Measurements from ENCODE around the gene ANKAR.
"Not testable (repeated sequence)": the region's sequence is repeated elsewhere in the genome, so short reads cannot be mapped to it uniquely, and the experiment has no call there.

Gene ANKAR

GRCh38 chr2:189659734-189660133 is 14.7 kb upstream of the ANKAR start:
- in situ Hi-C loops (cut with HindIII; ENCODE audit: low sequenced_read_pairs), result no loop called here

- in situ Hi-C loops (cut with HindIII; ENCODE audit: low sequenced_read_pairs), result no loop called here
These were observed 13.7 kb upstream of the ANKAR start for GRCh38 chr2:189660803-189661147.

GRCh38 chr2:189661148-189661956 is 13.1 kb upstream of the ANKAR start, which contains the start of gene ASNSD1:
TSS of gene ASNSD1 (plus strand) at chr2:189661459. CDS start at chr2:189666133, 4,674 bp downstream.
- in situ Hi-C loops (cut with HindIII; ENCODE audit: low sequenced_read_pairs), result no loop called here

GRCh38 chr2:189661957-189662321 is 12.5 kb upstream of the ANKAR start:
- in situ Hi-C loops (cut with HindIII; ENCODE audit: low sequenced_read_pairs), result no loop called here

- in situ Hi-C loops (cut with HindIII; ENCODE audit: low sequenced_read_pairs), result no loop called here
These were observed 11.7 kb upstream of the ANKAR start for GRCh38 chr2:189662669-189663226.

- in situ Hi-C loops (cut with HindIII; ENCODE audit: low sequenced_read_pairs), result not testable (repeated sequence)
These were observed 11.2 kb upstream of the ANKAR start for GRCh38 chr2:189663319-189663718.

GRCh38 chr2:189669913-189670312 is 4.6 kb upstream of the ANKAR start:
- in situ Hi-C loops (cut with HindIII; ENCODE audit: low sequenced_read_pairs), result no loop called here

GRCh38 chr2:189673661-189674373 is 653 bp upstream of the ANKAR start:
- in situ Hi-C loops (cut with HindIII; ENCODE audit: low sequenced_read_pairs), result no loop called here

GRCh38 chr2:189676471-189676870 is 2.0 kb downstream of the ANKAR start:
- in situ Hi-C loops (cut with HindIII; ENCODE audit: low sequenced_read_pairs), result no loop called here

GRCh38 chr2:189679226-189679625 is 4.8 kb downstream of the ANKAR start:
- in situ Hi-C loops (cut with HindIII; ENCODE audit: low sequenced_read_pairs), result no loop called here

- in situ Hi-C loops (cut with HindIII; ENCODE audit: low sequenced_read_pairs), result no loop called here
These were observed 6.7 kb downstream of the ANKAR start for GRCh38 chr2:189681203-189681602.

GRCh38 chr2:189681903-189682302 is 7.4 kb downstream of the ANKAR start:
- in situ Hi-C loops (cut with HindIII; ENCODE audit: low sequenced_read_pairs), result no loop called here

- in situ Hi-C loops (cut with HindIII; ENCODE audit: low sequenced_read_pairs), result no loop called here
These were observed 8.9 kb downstream of the ANKAR start for GRCh38 chr2:189683348-189683747.

- in situ Hi-C loops (cut with HindIII; ENCODE audit: low sequenced_read_pairs), result no loop called here
These were observed 10.3 kb downstream of the ANKAR start for GRCh38 chr2:189684811-189685210.

GRCh38 chr2:189685540-189686229 is 11.2 kb downstream of the ANKAR start:
- in situ Hi-C loops (cut with HindIII; ENCODE audit: low sequenced_read_pairs), result no loop called here

- in situ Hi-C loops (cut with HindIII; ENCODE audit: low sequenced_read_pairs), result not testable (repeated sequence)
These were observed 13.3 kb downstream of the ANKAR start for GRCh38 chr2:189687796-189688195.

- in situ Hi-C loops (cut with HindIII; ENCODE audit: low sequenced_read_pairs), result no loop called here
These were observed 21.8 kb downstream of the ANKAR start for GRCh38 chr2:189696223-189696622.

GRCh38 chr2:189698020-189698887 is 23.8 kb downstream of the ANKAR start:
- in situ Hi-C loops (cut with HindIII; ENCODE audit: low sequenced_read_pairs), result no loop called here

GRCh38 chr2:189700681-189701080 is 26.2 kb downstream of the ANKAR start:
- in situ Hi-C loops (cut with HindIII; ENCODE audit: low sequenced_read_pairs), result no loop called here

- in situ Hi-C loops (cut with HindIII; ENCODE audit: low sequenced_read_pairs), result no loop called here
These were observed 27.6 kb downstream of the ANKAR start for GRCh38 chr2:189702071-189702470.

Data from endothelial cell of hepatic sinusoid (primary cell).